CD4-positive, alpha-beta T cell treated with Interleukin-1 beta for 1 hour (primary cell): Measurements from ENCODE around the gene LINS1.

Experiments used
- DNase-seq, 2 donors: peaks; one replicate each; pipeline ENCODE4 v3.0.0-alpha.2; 2020 to 2022

Gene LINS1

DNA sequence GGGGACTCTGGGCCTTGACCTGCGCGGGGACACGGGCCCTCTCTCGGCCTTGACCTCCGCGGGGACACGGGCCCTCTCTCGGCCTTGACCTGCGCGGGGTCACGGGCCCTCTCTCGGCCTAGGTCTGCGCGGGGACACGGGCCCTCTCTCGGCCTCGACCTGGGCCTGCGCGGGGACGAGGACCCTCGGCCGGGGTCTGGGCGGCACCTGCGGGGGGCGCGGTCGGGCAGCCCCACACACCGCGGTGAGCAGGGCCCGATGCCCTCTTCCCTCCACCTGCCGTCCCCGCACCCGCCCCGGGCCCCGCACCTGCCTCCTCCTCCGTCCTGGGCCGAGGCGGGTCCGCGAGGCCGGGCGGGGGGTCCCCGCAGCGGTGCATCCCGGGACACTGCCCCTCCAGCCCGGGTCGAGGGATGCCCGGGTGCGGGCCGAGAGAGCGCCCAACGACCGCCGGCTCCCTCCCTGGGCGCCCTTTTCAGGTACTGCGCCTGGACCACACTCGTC lies 57.6 kb downstream of the LINS1 start:
- DNase-seq, result no peak

DNA sequence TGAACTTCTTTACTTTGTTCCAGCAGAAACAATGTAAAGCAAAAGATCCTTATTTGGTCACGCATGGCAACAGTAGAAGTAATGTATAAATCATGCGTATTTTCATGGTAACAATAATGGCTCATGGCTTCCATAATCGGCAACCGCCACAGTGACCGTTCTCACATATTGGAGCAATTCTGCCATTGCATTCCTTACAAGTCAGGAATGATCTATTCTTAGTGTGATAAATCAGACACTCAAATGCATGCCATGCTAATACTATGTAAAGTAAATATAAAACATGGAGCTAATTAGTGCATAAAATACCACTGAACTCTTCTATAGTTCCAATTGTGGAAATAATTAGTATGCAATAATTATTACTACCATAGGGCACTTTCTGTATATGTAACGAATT lies 59.7 kb downstream of the LINS1 start:
- no peak for DNase-seq

DNA sequence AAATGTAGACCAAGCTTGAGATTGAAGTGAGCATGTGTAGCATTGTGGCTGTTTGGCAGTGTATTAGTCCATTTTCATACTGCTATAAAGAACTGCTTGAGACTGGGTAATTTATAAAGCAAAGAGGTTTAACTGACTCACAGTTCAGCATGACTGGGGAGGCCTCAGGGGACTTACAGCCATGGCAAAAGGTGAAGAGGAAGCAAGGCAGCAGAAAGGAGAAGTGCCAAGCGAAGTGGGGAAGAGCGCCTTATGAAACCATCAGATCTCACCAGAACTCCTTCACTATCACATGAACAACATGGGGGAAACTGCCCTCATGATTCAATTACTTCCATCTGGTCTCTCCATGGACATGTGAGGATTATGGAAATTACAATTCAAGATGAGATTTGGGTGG lies 64.7 kb downstream of the LINS1 start:
- peak; percentile 3 to 52 for DNase-seq

DNA sequence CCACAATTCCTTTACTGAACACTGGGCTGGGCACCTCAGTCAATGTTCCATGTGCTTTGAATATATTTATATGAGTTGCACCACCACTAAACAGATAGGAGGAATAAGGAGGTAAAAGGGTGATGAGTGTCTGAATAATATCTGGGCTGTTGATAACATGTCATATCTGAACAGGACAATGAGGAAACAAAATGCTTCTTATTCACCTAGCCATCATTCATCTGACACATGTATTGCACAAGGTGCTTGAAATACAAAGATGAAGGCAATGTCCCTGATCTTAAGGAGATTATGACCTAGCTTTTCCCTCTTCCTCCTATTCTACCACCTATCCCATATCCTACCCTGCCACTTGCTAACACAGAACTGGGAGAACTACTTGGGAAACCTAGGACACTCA lies 65.3 kb downstream of the LINS1 start:
- DNase-seq, result no peak

DNA sequence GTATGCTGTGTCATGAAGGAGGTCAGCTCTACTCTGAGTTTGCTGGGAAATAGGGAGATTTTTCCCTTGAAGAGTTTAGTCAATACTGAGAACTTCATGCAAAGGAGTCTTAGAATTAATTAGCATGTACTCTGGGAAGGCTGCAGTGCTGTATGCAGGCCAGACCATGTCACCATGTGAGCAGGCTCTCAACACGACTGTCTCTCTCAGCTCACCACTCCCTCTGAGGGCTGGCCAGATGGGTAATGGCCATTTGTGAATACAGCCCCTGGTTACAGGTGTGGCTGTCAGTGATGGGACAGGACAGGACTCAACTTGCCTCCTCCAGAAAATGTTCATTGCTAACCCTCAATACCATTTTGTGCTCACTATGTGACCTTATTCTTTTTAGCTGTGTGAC lies 68.1 kb downstream of the LINS1 start:
- no peak for DNase-seq

DNA sequence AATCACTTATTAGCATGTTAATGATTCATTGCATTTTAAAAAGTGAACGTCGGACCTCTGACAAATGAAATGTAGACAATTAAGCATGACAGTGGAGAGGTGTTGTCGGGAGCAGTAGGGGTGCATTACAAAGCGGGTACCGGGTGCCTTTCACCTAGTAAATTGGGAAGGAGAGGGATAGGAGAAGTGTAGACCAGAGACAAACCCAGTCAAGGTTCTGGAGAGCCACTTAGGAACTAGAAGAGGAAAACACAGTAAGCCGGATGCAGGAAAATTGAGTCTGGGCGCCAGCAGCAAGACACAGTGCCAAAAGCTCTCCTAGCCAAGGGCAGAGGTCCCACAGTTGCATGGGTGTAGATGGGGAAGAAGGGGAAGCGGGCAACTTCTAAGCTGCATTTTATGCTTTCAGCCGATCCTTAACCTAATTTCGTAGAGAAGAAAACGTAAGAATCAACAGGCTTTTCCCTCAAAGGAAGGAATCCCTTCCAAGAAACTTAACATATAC lies 70.1 kb downstream of the LINS1 start:
- DNase-seq, result no peak

DNA sequence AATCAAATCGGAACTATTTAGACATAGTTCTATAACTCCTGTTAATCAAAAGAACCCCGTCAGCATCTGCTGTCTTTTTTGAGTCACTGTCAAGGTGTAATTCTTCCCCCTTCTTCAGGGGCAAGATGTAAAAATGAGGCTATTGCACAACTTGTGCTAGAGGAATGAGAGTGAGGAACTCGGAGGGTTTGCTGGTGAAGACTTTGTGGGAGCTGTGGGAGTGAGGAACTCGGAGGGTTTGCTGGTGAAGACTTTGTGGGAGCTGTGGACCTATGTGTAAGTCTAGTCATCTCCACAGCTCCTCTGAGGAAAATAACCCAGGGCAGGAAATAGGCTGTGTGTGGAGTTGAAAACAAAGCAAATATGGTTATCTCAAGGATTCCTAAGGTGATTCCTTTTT lies 70.8 kb downstream of the LINS1 start:
- no peak for DNase-seq

DNA sequence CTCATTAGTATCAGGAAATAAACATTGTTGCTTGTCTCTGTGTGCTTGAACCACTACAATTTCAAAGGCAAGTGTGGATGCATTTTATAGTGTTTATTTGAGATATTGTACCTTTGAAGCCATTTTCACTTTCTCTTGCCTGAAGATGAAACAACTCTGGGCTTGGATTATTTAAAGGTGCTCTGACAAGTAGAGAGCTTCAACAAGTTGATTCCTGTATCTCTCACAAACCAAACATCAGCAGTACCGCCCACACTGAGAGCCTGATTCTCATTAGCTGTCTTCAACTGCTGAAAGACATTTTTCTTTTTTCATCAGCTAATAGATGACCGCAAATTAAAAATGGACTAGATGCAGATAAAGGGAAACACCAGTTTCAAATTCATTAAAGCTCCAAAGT lies 72.4 kb downstream of the LINS1 start:
- peak in 1 of 2 donors; percentile 2 for DNase-seq

DNA sequence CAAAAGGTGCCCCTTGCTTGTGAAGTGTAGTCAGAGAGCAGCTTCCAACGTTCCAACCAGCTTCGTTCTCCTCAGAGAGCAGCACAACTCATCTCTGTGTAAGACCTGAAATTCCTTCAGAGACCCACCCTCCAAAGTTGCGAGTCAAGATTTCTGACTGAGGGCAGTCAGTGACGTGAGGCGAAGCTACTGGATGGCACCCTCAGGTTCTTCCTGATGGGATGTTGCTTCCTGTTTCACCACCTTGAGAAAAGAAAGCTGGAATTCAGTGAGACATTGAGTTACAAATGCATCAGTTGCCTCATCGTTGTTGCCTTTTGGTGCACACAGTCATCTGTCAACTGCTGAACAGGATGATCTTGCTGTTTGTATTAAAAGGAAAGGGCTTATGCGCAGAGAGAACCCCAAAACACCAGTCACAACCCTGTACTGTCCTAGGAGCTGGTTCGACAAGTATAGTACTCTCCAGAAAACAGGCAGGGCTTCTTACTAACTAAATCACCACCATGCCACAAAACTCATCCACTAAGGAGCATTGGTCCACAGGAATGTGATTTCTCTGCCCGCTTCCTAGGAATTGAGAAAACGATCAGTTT lies 73.1 kb downstream of the LINS1 start, which contains the start of gene CERS3:
CERS3 (minus strand) TSS at position 118 of the 596 bp plus-strand sequence. CDS start 27,101 bp downstream, outside the sequence.
- no peak for DNase-seq

DNA sequence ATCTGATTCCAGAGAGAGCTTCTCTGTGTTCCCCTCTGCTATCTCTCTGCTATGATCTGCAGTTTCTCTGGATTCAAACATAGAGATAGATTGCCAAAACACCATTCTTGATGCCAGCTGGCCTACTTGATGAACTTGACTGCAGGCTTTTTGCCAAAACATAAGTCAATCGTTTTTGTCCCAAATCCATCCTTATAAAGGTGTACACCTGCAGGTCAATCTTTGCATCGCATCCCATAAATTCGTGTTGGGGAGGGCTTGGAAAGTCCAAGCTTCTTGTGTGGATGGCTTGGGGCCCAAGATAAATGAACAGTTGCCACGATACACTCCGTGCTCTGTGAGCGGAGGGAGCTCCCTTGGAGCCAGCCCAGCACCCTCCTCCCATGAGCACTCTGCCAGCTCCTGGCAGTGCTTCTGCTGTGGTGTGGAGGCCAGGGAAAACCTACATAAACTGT lies 75.9 kb downstream of the LINS1 start:
- DNase-seq, result no peak

DNA sequence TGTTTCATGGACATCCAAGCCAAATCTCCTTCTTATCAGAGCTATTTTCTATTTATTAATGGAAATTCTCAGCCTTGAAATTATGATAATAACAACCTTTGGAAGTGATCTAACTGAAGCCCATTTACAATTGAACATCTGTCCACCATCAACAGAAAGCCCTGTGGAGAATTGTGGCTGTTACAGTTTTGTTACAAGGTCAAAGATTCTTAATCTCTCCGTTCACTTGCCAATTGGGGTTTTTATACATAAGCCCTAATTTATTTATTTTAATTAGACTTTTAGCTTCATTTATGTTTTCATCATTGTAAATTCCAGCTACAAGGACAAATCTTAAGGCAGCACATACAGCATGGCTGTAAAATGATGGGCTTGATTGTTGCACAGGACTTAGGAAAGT lies 76.5 kb downstream of the LINS1 start:
- DNase-seq, result no peak

DNA sequence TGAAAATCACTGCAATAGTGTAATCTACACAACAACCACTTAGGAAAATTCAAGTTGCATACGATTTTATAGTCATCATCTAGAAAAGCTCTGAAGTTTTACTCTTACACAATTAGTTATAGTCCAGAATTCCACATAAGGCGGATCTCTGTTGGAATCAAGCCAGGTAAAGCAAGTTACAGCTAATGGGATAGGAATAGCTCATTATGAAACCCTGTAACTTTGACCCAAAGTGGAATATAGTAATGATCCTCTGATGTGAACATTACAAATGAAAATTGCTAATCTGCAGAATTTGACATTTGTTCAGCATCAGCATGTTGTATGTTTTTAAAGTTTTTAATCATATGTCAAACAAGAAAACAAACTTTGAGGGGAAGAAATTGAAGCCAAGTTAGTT lies 77.7 kb downstream of the LINS1 start:
- DNase-seq, result no peak

DNA sequence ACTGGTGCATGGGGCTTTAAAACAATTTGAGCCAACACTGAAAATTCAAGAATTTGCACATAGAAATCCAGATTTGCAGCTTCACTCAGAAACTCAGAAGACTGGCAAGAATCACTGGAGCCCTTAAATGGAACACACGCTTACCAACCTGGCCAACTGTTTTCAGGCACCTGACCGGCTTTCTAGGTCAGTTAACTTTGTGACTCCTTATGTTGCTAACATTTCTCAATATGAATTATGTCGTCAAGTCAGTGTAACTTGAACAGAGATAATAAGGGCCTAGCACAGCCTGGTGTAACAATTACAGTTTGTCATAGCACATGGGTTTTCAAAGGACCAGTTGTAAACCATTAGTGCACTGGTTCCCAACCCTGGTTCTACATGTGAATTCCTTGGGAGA lies 80.1 kb downstream of the LINS1 start:
- DNase-seq, result no peak

DNA sequence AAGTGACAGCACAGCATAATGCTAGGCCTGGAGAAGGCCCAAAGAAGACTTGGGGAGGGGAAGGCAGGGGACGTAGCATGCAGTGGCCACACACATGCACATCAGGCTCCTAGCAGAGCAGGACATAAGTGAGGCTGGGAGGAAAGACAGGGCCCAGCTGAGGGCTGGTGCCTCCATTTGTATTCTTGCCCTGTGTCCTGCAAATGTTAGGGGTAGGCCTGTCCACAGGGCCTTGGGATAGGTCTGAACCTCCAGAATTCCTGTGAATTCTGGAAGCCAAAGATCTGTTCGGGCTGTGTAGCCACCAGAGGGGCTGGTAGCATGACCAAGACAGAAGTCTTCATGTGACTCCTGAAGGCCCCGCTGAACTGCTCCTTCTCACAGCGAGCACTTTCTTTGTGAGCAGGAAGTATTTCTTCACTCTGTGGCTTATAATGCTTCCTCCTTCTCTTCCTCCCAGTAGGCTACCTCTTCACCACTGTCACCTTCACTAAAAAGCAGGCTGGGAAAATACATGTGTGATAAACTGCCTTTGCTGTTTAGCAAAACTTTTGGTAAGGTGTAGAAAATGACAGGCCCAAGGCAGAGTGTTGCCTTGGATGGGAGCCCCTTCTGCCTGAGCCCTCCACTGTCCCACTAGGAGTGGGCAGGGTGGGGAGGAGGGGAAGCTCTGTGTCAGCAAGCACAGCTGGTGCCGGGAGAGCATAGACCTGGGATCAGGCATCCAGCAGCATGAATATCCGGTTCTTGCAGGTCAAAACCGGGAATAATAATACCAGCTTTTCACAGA lies 81.7 kb downstream of the LINS1 start:
- DNase-seq, result peak; percentile 4 to 10

DNA sequence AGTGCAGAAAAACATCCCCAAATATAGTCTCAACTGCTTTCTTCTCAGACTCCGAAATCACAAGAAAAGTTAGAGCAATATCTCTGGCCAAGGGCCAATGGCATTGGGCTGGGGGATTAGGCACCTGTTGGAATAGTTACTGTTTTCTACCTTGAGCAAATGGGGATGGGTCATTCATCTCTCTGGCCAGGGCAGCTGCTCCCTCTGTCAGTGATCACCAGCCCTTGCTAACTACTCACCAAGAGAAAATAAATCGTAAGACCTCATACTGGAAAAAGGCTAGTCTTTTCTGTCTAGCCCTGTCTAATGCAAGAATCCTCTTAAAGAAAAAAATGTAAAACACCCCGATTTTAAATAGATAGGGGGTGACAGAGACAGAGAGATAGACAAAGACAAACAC lies 84.1 kb downstream of the LINS1 start:
- DNase-seq, result no peak
